Nephron (organoid): ENCODE data around the gene NCMAP.

Experiments used
- H3K27ac Mint-ChIP-seq, 3 experiments: 2 replicates each; pipeline ENCODE4 v1.8.0; 2020; ENCODE audit warnings: mixed read lengths in 3 of 3, mild to moderate bottlenecking in 2 of 3, moderate library complexity in 1 of 3
- H3K27me3 Mint-ChIP-seq: 2 replicates; pipeline ENCODE4 v1.8.0; 2021; ENCODE audit warnings: low read depth, mild to moderate bottlenecking, moderate library complexity, mixed read lengths
- H3K36me3 Mint-ChIP-seq: 2 replicates; pipeline ENCODE4 v1.8.0; 2020; ENCODE audit warnings: low read depth, mixed read lengths
- H3K4me1 Mint-ChIP-seq: 2 replicates; pipeline ENCODE4 v1.8.0; 2020; ENCODE audit warnings: mixed read lengths
- H3K4me3 Mint-ChIP-seq, 3 experiments: 2 replicates each; pipeline ENCODE4 v1.8.0; 2020; ENCODE audit warnings: mild to moderate bottlenecking in 3 of 3, mixed read lengths in 3 of 3, moderate library complexity in 2 of 3
- H3K9me3 Mint-ChIP-seq: 2 replicates; pipeline ENCODE4 v1.8.0; 2020; ENCODE audit warnings: mixed read lengths
- TF ChIP-seq, protein P1 (sequence below), 3 experiments: fragments of 200-600 bp; sonication (generic); IDR thresholded peaks; one replicate each; pipeline ENCODE4 v1.5.0; 2021; ENCODE audit warnings: antibody characterized with exemption in 3 of 3; ENCODE audit not compliant: unreplicated experiment in 3 of 3

Gene NCMAP, protein sequence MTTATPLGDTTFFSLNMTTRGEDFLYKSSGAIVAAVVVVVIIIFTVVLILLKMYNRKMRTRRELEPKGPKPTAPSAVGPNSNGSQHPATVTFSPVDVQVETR

DNA sequence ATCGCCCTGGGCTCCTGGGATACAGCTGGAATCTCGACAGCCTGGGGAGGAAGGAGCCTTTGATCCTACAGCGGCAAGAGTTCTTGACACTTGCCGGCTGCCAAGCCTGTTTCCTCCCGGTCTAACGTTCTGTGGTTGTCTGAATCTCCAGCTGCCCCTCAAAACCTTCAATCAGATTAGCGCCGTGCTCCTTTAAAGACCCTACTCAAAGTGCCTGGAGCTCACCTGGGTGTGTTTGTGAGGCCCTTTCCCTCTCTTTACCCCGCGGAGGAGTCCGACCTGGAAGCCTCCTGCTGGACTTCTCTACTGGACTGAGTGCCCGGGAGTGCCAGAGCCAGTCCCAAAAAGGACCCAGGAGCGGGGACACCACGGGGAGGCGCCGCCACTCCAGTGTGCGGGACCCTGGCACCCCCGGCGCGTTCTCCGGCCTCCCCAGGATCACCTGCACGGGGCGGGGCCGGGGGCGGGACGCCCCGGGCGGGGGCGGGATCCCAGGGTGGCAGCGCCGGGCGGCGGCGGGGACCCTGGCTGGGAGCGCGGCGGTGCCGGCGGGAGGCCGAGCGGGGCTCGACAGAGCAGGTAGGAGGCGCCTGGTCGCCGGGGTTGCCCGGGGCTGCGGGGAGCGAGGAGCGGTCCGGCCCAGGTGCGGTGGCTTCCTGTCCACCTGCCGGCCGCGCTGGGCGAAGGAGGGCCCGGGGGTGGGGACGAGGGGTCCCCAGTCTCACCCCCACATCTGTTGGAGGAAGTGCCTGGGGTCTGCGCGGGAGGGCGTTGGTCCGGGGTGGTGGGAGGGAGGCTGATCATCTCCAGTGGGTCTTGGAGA is at the start of gene NCMAP:
TSS of gene NCMAP (plus strand) at position 497 of the 823 bp plus-strand sequence. CDS start 39,344 bp downstream, outside the sequence.
- TF ChIP-seq, protein P1, sequence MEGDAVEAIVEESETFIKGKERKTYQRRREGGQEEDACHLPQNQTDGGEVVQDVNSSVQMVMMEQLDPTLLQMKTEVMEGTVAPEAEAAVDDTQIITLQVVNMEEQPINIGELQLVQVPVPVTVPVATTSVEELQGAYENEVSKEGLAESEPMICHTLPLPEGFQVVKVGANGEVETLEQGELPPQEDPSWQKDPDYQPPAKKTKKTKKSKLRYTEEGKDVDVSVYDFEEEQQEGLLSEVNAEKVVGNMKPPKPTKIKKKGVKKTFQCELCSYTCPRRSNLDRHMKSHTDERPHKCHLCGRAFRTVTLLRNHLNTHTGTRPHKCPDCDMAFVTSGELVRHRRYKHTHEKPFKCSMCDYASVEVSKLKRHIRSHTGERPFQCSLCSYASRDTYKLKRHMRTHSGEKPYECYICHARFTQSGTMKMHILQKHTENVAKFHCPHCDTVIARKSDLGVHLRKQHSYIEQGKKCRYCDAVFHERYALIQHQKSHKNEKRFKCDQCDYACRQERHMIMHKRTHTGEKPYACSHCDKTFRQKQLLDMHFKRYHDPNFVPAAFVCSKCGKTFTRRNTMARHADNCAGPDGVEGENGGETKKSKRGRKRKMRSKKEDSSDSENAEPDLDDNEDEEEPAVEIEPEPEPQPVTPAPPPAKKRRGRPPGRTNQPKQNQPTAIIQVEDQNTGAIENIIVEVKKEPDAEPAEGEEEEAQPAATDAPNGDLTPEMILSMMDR (IDR thresholded peaks at IDR 0.05; ENCODE audit: unreplicated experiment in 3 of 3), result no peak
- Mint-ChIP-seq H3K4me3 (peak within 1 kb of the TSS; percentile 49 to 79 (median 53)), H3K27me3 (peaks cover 61% of the 10 kb centered on the region), H3K9me3 (no peaks in the 10 kb centered on the region), H3K36me3 (no peaks in the 10 kb centered on the region), H3K27ac (peak within 1 kb of the TSS; percentile 43 to 65 (median 60)), H3K4me1 (peaks cover 24% of the 10 kb centered on the region)

DNA sequence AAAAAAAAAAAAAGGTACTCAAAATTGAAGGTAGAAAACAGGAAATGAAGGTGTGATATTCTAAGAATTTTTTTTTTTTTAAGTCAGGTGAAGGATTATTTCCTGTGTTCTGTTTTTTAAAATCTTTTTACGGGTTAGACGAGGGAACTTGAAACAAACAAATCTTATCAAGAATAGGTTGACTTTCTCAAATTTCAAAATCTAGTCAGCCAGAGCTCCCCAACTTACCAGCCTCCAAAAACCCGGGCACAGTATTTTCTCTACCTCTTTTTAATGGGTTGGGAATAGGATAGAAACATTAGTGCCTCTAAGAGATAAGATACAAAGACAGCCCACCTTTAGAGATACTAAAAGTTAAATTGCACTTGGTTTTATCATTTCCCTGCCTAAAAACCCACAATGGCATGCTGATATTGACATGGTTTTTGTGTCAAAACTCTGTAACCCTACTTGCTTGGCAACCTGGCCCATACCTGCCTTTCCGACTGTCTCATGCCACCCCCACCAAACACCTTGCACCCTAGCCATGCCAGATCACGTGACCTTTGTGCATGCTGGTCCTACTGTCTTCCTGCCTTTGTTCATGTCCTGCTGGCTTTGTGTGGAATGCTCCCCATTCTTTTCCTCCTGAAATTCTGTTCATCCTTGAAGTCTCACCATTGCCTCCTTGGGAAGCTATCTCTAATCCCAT is 49.1 kb upstream of the NCMAP start:
- TF ChIP-seq, protein P1 (IDR thresholded peaks at IDR 0.05; ENCODE audit: unreplicated experiment in 3 of 3), result no peak
- no peak overlapping the region for H3K4me3 Mint-ChIP-seq
- H3K4me1 Mint-ChIP-seq, result peaks cover 5% of the 10 kb centered on the region
- peaks cover 47% of the 10 kb centered on the region for H3K27me3 Mint-ChIP-seq
- H3K27ac Mint-ChIP-seq, result no peak overlapping the region
- no peaks in the 10 kb centered on the region for H3K36me3 Mint-ChIP-seq
- no peaks in the 10 kb centered on the region for H3K9me3 Mint-ChIP-seq

DNA sequence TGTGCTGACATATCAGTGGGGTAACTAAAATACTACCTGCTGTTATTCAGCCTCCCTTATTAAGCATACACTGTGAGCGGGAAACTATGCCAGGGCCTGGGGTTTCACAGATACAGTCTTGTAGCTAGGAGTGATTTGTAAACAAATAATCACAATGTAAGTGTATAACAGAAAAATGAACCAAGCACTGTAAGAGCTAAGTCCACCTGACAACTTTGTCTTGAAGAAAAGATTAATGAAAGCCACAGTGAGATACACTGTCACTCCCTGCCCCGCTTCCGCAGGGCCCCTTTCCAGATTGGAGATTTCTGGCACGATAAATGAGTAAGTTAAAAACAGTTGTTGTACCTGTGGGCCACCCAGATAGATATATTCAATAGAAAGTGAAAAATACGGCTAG is 48.5 kb upstream of the NCMAP start:
- Mint-ChIP-seq H3K4me1 (peaks cover 5% of the 10 kb centered on the region), H3K36me3 (no peaks in the 10 kb centered on the region), H3K27ac (no peak overlapping the region), H3K4me3 (no peak overlapping the region), H3K27me3 (peaks cover 43% of the 10 kb centered on the region), H3K9me3 (no peaks in the 10 kb centered on the region)
- TF ChIP-seq, protein P1 (IDR thresholded peaks at IDR 0.05; ENCODE audit: unreplicated experiment in 3 of 3), result no peak

DNA sequence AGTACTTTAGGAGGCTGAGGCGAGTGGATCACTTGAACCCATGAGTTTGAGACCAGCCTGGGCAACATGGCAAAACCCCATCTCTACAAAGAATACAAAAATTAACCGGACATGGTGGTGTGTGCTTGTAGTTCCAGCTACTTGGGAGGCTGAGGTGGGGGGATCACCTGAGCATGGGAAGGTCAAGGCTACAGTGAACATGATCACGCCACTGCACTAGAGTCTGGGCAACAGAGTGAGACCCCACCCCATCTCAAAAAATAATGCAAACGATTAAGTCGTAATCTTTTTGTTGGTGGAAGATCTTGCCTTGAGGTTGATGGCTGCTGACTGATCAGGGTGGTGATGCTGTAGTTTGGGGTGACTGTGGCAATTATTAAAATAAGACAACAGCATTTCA is 47.0 kb upstream of the NCMAP start:
- no peaks in the 10 kb centered on the region for H3K36me3 Mint-ChIP-seq
- TF ChIP-seq, protein P1 (IDR thresholded peaks at IDR 0.05; ENCODE audit: unreplicated experiment in 3 of 3), result no peak
- no peaks in the 10 kb centered on the region for H3K9me3 Mint-ChIP-seq
- H3K27ac Mint-ChIP-seq, result no peak overlapping the region
- no peak overlapping the region for H3K4me3 Mint-ChIP-seq
- H3K4me1 Mint-ChIP-seq, result no peaks in the 10 kb centered on the region
- H3K27me3 Mint-ChIP-seq, result peaks cover 34% of the 10 kb centered on the region

DNA sequence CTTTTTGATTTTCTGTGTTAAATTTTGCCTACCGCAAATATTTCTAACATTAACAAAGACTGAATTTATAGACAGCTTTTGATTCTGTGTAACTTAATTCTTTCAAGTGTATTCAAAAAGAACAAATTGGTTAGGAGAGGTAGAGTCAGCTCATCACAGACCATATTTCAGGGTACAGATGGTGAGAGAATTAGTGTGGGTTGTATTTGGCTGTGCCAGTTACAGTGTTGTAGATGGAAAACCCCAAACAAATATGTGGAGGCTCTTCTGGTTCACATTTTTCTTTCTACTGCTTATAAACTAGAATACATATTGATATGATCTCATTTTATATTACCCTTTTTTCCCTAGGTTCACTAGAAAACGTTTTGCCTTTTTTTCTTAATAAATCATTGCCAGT is 42.2 kb upstream of the NCMAP start:
- Mint-ChIP-seq H3K36me3 (no peaks in the 10 kb centered on the region), H3K27me3 (peaks cover 10% of the 10 kb centered on the region), H3K27ac (no peak overlapping the region), H3K9me3 (no peaks in the 10 kb centered on the region), H3K4me3 (no peak overlapping the region), H3K4me1 (no peaks in the 10 kb centered on the region)
- TF ChIP-seq, protein P1 (IDR thresholded peaks at IDR 0.05; ENCODE audit: unreplicated experiment in 3 of 3), result no peak
